OCI-LY7 (cell line): ENCODE data around the gene PRAMEF12. TPM values are rescaled to one million over a fixed set of nuclear protein-coding genes. Genes with fewer than 3 reads are reported as not detected.

Source experiments
- BruUV-seq: library from RNA; stranded (reverse); fragments of 400-500 nt; replicated peaks from 2 replicates; lab custom pipeline; 2021; lab: Mats Ljungman, UMichigan
- CTCF ChIA-PET: fragments of 300-600 bp; sonication (Branson Sonifier 250); formaldehyde crosslinking; loops from one replicate; lab custom pipeline; 2022; ENCODE audit warnings: antibody characterized with exemption; ENCODE audit not compliant: unreplicated experiment; lab: Charles Lee
- POLR2A ChIA-PET: fragments of 300-600 bp; sonication (Branson Sonifier 250); formaldehyde crosslinking; loops from one replicate; lab custom pipeline; 2022; ENCODE audit warnings: antibody characterized with exemption; lab: Charles Lee
- DNase-seq: peaks from one replicate; pipeline ENCODE4 v3.0.0-alpha.2; 2015; ENCODE audit warnings: low spot score
- H2AFZ ChIP-seq: fragments of 200-600 bp; sonication (generic), shearing (Covaris generic); 2 replicates; pipeline ENCODE4 v1.6.1; 2014; ENCODE audit warnings: mild to moderate bottlenecking, antibody characterized with exemption, low read length, moderate library complexity
- H3K27ac ChIP-seq: fragments of 200-600 bp; sonication (generic); 2 replicates; pipeline ENCODE4 v1.5.1; 2014; ENCODE audit warnings: mixed run types, low read depth, mild to moderate bottlenecking, moderate library complexity, low read length, inconsistent platforms; ENCODE audit not compliant: poor library complexity, severe bottlenecking
- H3K36me3 ChIP-seq: fragments of 200-600 bp; sonication (generic); 2 replicates; pipeline ENCODE4 v1.6.1; 2014; ENCODE audit warnings: mild to moderate bottlenecking, antibody characterized with exemption, low read length, moderate library complexity, mixed read lengths; ENCODE audit not compliant: insufficient read depth
- H3K4me1 ChIP-seq: fragments of 200-600 bp; sonication (generic); 2 replicates; pipeline ENCODE4 v1.5.1; 2014; ENCODE audit warnings: mild to moderate bottlenecking, low read length; ENCODE audit not compliant: insufficient read depth, poor library complexity, severe bottlenecking
- H3K4me2 ChIP-seq: fragments of 200-600 bp; sonication (generic); 2 replicates; pipeline ENCODE4 v1.6.1; 2014; ENCODE audit warnings: mild to moderate bottlenecking, low read length
- H3K4me3 ChIP-seq: fragments of 200-600 bp; sonication (generic); 2 replicates; pipeline ENCODE4 v1.5.1; 2014; ENCODE audit warnings: mild to moderate bottlenecking, low read depth, low read length; ENCODE audit not compliant: poor library complexity, severe bottlenecking
- H3K79me2 ChIP-seq: fragments of 200-600 bp; sonication (generic); 2 replicates; pipeline ENCODE4 v1.6.1; 2016; ENCODE audit warnings: low read depth, mild to moderate bottlenecking, low read length, moderate library complexity, mixed read lengths; ENCODE audit not compliant: insufficient read depth
- H3K9me2 ChIP-seq: fragments of 200-600 bp; sonication (generic); 2 replicates; pipeline ENCODE4 v1.6.1; 2016; ENCODE audit warnings: mild to moderate bottlenecking, low read length, mixed read lengths; ENCODE audit not compliant: insufficient read depth
- H3K9me3 ChIP-seq: fragments of 200-600 bp; sonication (generic); 2 replicates; pipeline ENCODE4 v1.6.1; 2014; ENCODE audit warnings: mild to moderate bottlenecking, mixed run types, low read length, mixed read lengths
- H4K20me1 ChIP-seq: fragments of 200-600 bp; sonication (generic); 2 replicates; pipeline ENCODE4 v1.6.1; 2014; ENCODE audit warnings: mild to moderate bottlenecking, antibody characterized with exemption, low read length, moderate library complexity, mixed read lengths; ENCODE audit not compliant: insufficient read depth
- EZH2phosphoT487 ChIP-seq: fragments of 200-600 bp; sonication (generic); IDR thresholded peaks from 2 replicates; pipeline ENCODE4 v1.6.1; 2018; ENCODE audit warnings: low read depth, borderline replicate concordance, mild to moderate bottlenecking, mixed run types, antibody characterized with exemption, low read length, moderate library complexity, mixed read lengths
- intact Hi-C: fragments of 100-400 bp; cut with micrococcal nuclease; formaldehyde crosslinking; loops from one replicate; pipeline ENCODE4 v1.10.0; 2022; ENCODE audit not compliant: unreplicated experiment
- total RNA-seq, 2 experiments: library from RNA; depleted of rRNA in 1 of 2; stranded (reverse); fragments of >200 nt in 1 of 2; shearing (Covaris generic) in 1 of 2; gene quantifications; 2 replicates each; pipeline ENCODE4 v1.2.3, GENCODE V29; 2014 to 2022
- TF ChIP-seq, protein P1 (sequence below): fragments of 200-600 bp; sonication (generic); conservative IDR thresholded peaks from 2 replicates; pipeline ENCODE4 v1.5.1; 2014; ENCODE audit warnings: mild to moderate bottlenecking, antibody characterized with exemption, low read length, moderate library complexity, mixed read lengths

PRAMEF12 gene
- total RNA-seq, 2 experiments from 2014 or later, result not detected

GRCh38 chr1:12770620-12771019, 2.9 kb upstream of the PRAMEF12 start:
- H4K20me1 ChIP-seq, result no peaks in the 10 kb centered on the region
- H3K4me2 ChIP-seq, result no peak overlapping the region
- no peak overlapping the region for H2AFZ ChIP-seq
- ChIA-PET POLR2A (no interaction called here), CTCF (no interaction called here)
- no peak overlapping the region for H3K27ac ChIP-seq
- no peaks in the 10 kb centered on the region for H3K9me3 ChIP-seq
- no peaks in the 10 kb centered on the region for H3K79me2 ChIP-seq
- no peaks in the 10 kb centered on the region for H3K9me2 ChIP-seq
- TF ChIP-seq EZH2phosphoT487, result no peak
- TF ChIP-seq, protein P1, sequence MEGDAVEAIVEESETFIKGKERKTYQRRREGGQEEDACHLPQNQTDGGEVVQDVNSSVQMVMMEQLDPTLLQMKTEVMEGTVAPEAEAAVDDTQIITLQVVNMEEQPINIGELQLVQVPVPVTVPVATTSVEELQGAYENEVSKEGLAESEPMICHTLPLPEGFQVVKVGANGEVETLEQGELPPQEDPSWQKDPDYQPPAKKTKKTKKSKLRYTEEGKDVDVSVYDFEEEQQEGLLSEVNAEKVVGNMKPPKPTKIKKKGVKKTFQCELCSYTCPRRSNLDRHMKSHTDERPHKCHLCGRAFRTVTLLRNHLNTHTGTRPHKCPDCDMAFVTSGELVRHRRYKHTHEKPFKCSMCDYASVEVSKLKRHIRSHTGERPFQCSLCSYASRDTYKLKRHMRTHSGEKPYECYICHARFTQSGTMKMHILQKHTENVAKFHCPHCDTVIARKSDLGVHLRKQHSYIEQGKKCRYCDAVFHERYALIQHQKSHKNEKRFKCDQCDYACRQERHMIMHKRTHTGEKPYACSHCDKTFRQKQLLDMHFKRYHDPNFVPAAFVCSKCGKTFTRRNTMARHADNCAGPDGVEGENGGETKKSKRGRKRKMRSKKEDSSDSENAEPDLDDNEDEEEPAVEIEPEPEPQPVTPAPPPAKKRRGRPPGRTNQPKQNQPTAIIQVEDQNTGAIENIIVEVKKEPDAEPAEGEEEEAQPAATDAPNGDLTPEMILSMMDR, result no peak
- BruUV-seq, result no TSS peak
- DNase-seq, result no peak
- H3K4me1 ChIP-seq, result no peaks in the 10 kb centered on the region
- no peaks in the 10 kb centered on the region for H3K36me3 ChIP-seq
- intact Hi-C loops, result no loop called here
- no peak overlapping the region for H3K4me3 ChIP-seq

GRCh38 chr1:12771186-12771585, 2.4 kb upstream of the PRAMEF12 start:
- ChIA-PET POLR2A (no interaction called here), CTCF (no interaction called here)
- intact Hi-C loops, result no loop called here
- no peaks in the 10 kb centered on the region for H3K79me2 ChIP-seq
- no peak overlapping the region for H2AFZ ChIP-seq
- no peak for DNase-seq
- H3K4me2 ChIP-seq, result no peak overlapping the region
- TF ChIP-seq, protein P1, result no peak
- TF ChIP-seq EZH2phosphoT487, result no peak
- no peaks in the 10 kb centered on the region for H3K36me3 ChIP-seq
- H3K9me3 ChIP-seq, result no peaks in the 10 kb centered on the region
- no peaks in the 10 kb centered on the region for H3K9me2 ChIP-seq
- no TSS peak for BruUV-seq
- H3K27ac ChIP-seq, result no peak overlapping the region
- no peak overlapping the region for H3K4me3 ChIP-seq
- H3K4me1 ChIP-seq, result no peaks in the 10 kb centered on the region
- no peaks in the 10 kb centered on the region for H4K20me1 ChIP-seq

DNA sequence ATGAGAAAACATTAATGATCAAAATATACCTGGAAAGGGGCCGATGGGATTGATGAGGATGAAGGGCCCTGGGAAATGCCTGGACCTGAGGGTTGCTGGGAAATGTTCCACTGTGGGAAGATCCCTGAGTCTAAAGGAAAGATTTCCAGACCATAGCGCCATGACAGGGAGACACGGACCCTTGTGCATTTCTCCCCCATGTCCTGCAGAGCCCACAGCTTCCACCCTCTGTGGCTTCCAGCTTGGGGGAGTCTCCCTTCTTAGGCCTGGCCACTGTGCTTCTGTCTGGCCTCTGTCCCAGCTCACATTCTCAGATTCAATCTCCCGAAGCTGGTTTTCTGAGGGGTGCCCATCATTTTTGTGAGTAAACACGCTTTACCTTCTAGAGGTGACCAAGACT, 1.0 kb upstream of the PRAMEF12 start:
- no peak overlapping the region for H3K27ac ChIP-seq
- H3K36me3 ChIP-seq, result no peaks in the 10 kb centered on the region
- ChIA-PET CTCF (no interaction called here), POLR2A (no interaction called here)
- no peak overlapping the region for H3K4me3 ChIP-seq
- intact Hi-C loops, result no loop called here
- H3K9me2 ChIP-seq, result no peaks in the 10 kb centered on the region
- no peak overlapping the region for H3K4me2 ChIP-seq
- no peak for DNase-seq
- H4K20me1 ChIP-seq, result no peaks in the 10 kb centered on the region
- BruUV-seq, result no TSS peak
- H3K9me3 ChIP-seq, result no peaks in the 10 kb centered on the region
- no peak overlapping the region for H2AFZ ChIP-seq
- no peaks in the 10 kb centered on the region for H3K4me1 ChIP-seq
- TF ChIP-seq, protein P1, result no peak
- no peak for TF ChIP-seq EZH2phosphoT487
- H3K79me2 ChIP-seq, result no peaks in the 10 kb centered on the region
